ENCODE data around the gene OLFML2B.

- TF ChIP-seq CTCF (IDR thresholded peaks at IDR 0.05) (no peak), ZBTB33 (IDR thresholded peaks at IDR 0.05; ENCODE audit: borderline replicate concordance, low read depth) (no peak), RFX5 (IDR thresholded peaks at IDR 0.05; ENCODE audit: low read length) (no peak), FOXJ3 (CRISPR knock-in tag; IDR thresholded peaks at IDR 0.05) (no peak)
Measured at GRCh38 chr1:161935264-161935663, 88.4 kb downstream of the OLFML2B start.

Data from SK-N-SH (cell line).